ENCODE data around the gene EPHB6.

- no peak for TF ChIP-seq CTCF (IDR thresholded peaks at IDR 0.05 in 2 of 3, conservative IDR thresholded peaks at IDR 0.05 in 1 of 3; ENCODE audit: borderline replicate concordance in 1 of 3, insufficient read depth in 1 of 3, low read depth in 2 of 3, low read length in 2 of 3)
- no peak for TF ChIP-seq ZBTB33 (IDR thresholded peaks at IDR 0.05; ENCODE audit: extremely low read depth, insufficient replicate concordance, low read length)
- no peak for TF ChIP-seq EZH2phosphoT487 (IDR thresholded peaks at IDR 0.05; ENCODE audit: borderline replicate concordance)
- TF ChIP-seq REST (IDR thresholded peaks at IDR 0.05; ENCODE audit: low read depth): no peak
- no peak for TF ChIP-seq ZNF274 (IDR thresholded peaks at IDR 0.05; ENCODE audit: low read depth, low read length)
- no peak for TF ChIP-seq CEBPB (IDR thresholded peaks at IDR 0.05; ENCODE audit: low read depth)
- TF ChIP-seq JUND (IDR thresholded peaks at IDR 0.05): no peak
These were observed 32.2 kb upstream of the EPHB6 start for GRCh38 chr7:142822714-142823113.
